ENCODE data around the gene LRRC2.

DNA sequence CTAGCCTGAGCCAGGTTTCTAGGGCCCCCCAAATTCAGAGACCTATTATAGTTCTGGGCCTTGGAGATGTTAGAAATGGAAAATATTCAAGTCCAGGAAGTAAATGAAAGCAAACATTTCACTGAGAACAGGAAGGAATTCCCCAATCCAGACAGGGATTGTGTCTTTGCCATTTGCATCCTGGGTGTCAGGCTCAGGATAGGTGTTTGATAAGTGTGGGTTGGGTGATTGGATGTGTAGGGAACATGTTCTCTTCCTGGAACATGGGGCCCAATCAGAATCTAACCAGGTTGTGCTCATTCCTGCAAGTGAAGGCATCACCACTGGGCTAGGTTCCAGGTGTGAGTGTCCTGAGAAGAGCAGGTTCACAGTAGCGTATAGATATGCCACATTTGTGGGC, 14.6 kb upstream of the LRRC2 start:
- TF ChIP-seq, protein P1, sequence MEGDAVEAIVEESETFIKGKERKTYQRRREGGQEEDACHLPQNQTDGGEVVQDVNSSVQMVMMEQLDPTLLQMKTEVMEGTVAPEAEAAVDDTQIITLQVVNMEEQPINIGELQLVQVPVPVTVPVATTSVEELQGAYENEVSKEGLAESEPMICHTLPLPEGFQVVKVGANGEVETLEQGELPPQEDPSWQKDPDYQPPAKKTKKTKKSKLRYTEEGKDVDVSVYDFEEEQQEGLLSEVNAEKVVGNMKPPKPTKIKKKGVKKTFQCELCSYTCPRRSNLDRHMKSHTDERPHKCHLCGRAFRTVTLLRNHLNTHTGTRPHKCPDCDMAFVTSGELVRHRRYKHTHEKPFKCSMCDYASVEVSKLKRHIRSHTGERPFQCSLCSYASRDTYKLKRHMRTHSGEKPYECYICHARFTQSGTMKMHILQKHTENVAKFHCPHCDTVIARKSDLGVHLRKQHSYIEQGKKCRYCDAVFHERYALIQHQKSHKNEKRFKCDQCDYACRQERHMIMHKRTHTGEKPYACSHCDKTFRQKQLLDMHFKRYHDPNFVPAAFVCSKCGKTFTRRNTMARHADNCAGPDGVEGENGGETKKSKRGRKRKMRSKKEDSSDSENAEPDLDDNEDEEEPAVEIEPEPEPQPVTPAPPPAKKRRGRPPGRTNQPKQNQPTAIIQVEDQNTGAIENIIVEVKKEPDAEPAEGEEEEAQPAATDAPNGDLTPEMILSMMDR (IDR thresholded peaks at IDR 0.05; ENCODE audit: extremely low read depth in 1 of 2, insufficient read depth in 1 of 2, low read depth in 1 of 2, low read length in 2 of 2) = no peak
- TF ChIP-seq MYC (IDR thresholded peaks at IDR 0.05; ENCODE audit: low read depth, low read length) (no peak), JUN (IDR thresholded peaks at IDR 0.05; ENCODE audit: borderline replicate concordance, insufficient read depth, insufficient read length, low read depth) (no peak), EZH2 (IDR thresholded peaks at IDR 0.05; ENCODE audit: borderline replicate concordance, low read depth, low read length, severe bottlenecking) (no peak), POLR2AphosphoS5 (IDR thresholded peaks at IDR 0.05; ENCODE audit: insufficient read depth, low read depth, low read length) (no peak), GATA2 (IDR thresholded peaks at IDR 0.05; ENCODE audit: insufficient read depth, insufficient read length, low read depth, low read length) (no peak), POLR2A (IDR thresholded peaks at IDR 0.05; ENCODE audit: low read depth, low read length) (no peak)
- TF ChIP-seq, protein P2, sequence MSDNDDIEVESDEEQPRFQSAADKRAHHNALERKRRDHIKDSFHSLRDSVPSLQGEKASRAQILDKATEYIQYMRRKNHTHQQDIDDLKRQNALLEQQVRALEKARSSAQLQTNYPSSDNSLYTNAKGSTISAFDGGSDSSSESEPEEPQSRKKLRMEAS (IDR thresholded peaks at IDR 0.05; ENCODE audit: insufficient read depth, insufficient read length) = no peak
